GM21367 (cell line): ENCODE measurements around the gene DNAH17.

Experiments
- ATAC-seq: cut with Tn5 transposase; IDR thresholded peaks from one replicate; pipeline ENCODE4 v1.9.1; 2021; ENCODE audit not compliant: unreplicated experiment

DNAH17 gene

DNA sequence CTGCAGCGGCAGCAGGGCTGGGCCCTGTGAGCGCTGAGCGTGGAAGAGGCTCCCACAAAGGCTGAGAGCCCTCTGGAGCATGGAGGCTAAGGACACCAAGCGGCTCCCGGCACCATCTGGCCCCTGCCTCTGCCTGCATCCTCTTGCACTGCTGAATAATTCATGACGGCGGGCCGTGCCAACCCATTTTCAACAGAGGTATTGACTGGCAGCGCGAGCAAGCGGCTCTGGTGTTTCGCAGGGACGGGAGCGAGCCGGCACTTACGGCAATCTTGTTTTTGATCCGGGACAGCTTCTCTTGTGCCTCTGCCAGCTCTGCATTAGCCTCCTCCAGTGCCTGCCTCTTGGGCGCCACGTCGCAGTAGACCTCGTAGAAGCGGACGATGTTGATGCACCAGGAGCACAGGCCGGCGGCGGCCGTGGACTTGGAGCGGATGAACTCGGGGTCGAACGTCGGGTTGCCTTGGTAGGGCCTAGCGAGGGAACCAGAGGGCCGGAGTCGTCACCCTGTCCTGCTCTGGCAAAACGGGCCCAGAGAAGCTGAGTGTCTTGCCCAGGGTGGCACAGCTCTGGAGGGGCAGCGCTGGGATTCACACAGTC, 118.4 kb downstream of the DNAH17 start:
- no peak for ATAC-seq

- no peak for ATAC-seq
Measured at GRCh38 chr17:78458091-78458490, 119.1 kb downstream of the DNAH17 start.

DNA sequence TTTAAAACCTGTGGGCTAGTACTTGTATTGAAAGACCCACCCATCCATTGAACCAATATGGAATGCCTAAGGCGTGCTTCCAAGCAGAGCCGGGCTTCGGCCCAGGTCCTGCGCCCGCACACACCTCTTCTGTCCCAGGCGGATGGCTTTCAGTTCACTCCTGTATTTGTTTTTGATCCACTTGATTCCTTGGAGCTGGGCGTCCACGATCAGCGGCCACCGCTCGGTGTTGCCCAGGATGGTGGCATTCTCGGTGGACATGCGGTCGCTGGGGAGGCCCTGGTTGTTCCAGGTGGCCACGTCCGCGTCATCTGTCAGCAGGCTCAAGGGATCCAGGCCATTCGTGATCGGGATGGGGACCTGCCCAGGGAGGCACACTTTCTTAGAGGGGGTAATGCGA, 122.8 kb downstream of the DNAH17 start:
- no peak for ATAC-seq

DNA sequence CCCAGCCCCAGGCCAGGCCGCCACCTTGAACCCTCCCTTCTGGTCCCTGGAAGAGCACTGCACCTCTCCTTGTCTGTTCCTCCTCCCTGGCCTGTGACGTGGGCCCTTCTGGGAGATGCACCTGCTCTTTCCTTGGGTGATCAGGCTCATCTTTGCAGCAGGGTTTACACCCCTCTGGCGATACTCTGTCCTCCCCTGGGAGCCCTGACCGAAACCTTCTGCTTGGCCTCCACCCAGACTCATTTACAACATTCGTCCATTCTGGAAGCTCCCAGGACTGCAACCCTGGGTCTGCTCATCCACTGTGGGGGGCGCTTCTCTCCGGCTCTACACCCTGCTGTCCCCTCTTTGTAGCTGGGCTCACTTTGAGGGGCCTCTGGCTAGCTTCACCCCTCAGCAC, 125.4 kb downstream of the DNAH17 start:
- ATAC-seq: no peak

DNA sequence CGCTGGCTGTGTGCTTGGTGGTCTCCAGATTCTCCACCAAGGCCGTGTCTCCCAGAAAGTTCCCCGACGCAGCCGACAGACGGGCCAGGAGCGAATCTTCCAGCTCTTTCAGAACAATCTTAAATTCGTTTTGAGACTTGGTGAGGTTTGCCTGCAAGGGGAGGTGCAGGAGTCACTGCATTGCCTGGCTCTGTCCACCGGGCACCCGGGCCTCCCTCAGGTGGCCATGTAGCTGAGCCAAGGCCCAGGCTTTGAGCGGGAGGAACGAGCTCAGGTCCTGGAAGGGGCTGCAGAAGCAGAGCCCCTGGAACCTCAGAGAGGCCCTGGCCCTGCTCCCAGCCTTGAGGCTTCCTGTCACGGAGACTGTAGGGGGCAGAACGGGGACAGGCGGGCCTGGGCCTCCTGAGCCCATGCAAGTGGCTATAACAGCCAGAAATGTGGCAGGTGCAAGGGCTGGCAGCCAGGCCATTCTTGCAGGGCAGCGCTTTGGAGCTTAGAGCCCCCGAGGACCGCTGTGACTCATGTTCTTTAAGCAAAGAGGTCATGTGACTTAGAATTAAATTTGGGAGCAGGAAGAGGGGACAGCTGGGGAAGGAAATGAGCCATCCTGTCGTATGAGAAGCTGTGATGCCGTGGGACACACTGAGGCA, 126.4 kb downstream of the DNAH17 start:
- no peak for ATAC-seq

DNA sequence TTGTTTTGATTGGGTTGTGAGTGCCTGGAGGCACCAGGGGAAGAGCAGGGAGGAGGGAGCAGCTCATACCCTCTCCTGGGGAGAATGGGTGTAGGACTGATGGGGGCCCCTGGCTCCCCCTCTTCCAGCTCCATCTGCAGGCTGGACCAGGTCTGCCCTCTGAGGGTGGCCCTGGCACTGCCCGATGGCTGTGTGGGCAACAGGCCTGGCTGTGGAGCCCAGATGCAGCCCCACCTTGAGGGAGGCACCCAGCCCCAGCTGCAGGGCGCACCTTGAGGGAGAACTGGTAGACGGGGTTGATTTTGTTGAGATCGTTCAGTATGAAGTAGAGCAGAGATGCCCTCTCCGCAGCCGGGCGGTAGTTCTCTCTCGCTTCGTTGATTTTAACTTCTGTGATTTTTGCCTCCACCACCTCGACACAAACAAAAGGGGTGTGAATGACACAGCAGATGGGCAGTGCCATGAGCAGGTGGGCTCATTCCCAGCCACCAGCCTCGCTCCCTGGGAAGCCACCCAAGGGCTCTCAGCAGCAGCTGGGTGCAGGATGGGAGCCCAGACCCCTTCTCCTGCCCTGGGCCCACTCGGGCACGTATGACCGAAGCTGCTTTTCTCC, 127.1 kb downstream of the DNAH17 start:
- no peak for ATAC-seq

GRCh38 chr17:78448356-78448993, 128.7 kb downstream of the DNAH17 start:
- ATAC-seq: no peak

- ATAC-seq: no peak
Measured at GRCh38 chr17:78446833-78447232, 130.4 kb downstream of the DNAH17 start.

DNA sequence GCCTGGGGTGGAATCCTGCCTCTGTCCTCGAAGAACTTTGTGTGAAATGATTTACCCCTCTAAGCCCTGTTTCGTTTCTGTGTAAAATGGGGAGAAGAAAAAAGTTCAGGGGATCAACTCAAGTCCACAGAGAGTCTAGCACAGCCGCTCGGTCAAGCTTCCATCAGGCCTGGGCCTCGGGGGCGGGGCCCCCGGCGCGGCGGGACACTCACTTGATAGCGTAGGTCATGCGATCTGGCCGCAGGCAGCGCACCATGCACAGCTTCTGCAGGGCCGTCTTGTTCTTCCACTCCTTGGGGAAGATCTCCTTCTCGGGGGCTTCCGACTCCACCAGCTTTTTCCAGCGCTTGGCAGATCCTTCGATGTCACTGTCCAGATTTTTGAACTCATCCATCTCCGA, 132.8 kb downstream of the DNAH17 start:
- ATAC-seq: no peak

- ATAC-seq: no peak
Measured at GRCh38 chr17:78442648-78443218, 134.5 kb downstream of the DNAH17 start.

GRCh38 chr17:78441271-78441971, 135.8 kb downstream of the DNAH17 start:
- ATAC-seq: no peak

GRCh38 chr17:78438694-78439325, 138.4 kb downstream of the DNAH17 start:
- ATAC-seq: no peak

DNA sequence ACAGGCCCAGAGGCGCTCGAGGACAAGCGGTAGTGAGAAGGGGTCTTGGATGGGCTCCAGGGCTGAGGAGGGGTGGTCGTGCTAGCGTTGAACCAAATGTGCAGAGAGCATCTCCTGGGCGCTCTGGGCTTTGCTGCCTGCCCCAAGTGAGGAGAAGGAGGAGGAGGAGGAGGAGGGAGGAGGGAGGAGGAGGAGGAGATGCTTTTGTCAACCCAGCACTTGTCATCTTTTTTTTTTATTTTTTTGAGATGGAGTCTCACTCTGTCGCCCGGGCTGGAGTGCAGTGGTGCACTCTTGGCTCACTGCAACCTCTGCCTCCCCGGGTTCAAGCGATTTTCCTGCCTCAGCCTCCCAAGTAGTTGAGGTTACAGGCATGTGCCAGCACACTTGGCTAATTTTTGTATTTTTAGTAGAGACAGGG, 138.9 kb downstream of the DNAH17 start:
- ATAC-seq: no peak

DNA sequence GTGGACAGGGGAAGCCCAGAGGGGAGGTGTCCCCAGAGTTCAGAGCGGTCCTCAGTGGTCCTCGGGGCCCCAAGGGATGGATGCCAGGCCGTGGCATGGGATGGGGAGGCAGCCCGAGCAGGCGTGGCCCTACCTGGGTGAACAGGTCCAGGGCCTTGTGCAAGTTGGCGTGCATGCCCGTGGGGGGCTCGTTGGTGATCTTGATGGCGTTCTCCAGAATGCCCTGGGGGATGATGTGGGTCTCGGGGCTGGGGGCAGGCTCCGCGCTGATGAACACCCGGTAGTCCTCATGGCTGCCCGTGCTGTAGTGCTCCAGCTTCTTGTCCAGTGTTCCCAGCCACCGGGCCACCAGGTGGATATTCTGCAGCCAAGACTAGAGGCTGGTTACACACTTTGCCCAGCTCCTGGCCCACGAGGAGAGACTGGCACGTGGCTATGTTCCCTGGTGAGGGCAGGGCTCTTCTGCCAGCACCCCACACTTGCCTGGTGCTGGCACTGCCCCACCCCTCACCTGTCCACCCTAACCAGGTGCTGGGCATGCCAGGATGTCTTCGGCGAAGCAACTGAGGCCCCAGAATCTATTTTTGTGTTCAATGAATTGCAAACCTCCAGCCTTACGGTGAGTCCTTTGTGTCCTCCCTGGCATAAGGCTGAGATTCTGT, 139.6 kb downstream of the DNAH17 start:
- ATAC-seq: no peak

DNA sequence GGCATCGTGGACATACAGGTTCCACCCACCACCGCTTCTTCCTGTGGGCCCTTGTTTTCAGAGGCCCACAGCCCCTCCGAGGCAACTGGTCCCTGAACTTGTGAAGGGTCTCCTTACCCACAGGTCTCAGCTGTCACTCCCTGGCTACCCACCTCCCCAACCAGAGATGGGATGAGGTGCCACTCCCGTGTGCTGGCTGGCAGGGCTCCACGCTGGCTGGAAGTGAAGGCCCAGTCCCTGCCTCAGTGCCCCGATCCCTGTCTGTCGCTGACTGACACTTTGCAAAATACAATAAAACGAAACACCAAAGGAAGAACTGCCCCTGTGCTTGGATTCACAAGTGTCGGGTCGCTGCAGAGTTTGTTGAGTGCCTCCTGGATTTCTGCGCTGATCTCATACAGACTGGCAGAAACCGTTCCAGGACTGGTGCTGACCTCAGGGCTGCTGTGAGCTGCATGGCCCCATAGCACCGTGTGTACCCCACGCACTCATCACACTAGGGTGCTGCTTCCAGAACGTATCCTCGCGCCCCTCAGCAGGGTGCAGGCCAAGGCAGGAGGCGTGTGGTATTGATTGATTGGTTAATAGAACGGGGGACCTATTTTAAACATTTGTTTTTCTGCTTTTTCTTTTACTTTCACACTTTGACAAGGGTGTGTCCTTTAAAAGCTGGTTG, 141.7 kb downstream of the DNAH17 start:
- ATAC-seq: no peak

DNA sequence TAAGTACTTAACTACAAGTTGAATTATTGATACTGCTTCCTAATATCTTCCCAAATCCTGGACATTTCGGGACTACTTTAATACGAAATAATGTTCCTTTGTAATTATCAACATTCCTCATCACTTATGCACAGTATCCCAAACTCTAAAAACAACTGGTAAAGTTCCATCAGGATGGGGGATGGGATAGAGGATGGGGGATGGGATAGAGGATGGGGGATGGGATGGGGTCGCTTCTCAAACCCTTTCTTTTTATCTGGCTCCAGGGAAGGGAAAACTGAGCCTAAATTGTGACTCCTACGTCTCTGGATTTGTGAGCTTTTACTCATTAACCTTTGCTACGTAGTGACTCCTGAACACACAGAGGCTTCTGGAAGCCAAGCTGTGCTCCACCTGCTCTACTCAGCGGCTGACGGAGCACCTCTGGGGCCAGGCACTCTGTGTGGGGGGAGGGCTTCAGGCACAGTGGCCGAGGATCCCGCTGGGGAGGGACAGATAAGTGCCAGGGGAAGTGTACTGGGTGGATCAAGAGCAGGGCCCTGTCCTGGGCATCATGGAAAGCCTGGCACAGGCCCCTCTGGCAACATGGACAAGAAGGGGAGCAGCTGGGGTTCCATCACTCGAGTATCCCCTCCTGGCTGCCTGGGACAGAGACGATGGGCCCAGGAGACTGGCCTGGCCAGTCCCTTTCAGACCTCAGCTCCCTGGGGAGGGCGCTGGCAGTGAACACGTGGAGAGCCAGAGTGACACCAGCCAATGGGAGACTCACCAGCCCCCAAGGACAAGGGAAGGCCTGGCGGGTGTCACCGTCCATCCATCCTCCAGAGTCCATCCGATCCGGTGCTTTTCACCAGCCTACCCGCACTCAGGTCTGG, 142.5 kb downstream of the DNAH17 start:
- ATAC-seq: no peak

GRCh38 chr17:78433780-78434335, 143.3 kb downstream of the DNAH17 start:
- no peak for ATAC-seq

DNA sequence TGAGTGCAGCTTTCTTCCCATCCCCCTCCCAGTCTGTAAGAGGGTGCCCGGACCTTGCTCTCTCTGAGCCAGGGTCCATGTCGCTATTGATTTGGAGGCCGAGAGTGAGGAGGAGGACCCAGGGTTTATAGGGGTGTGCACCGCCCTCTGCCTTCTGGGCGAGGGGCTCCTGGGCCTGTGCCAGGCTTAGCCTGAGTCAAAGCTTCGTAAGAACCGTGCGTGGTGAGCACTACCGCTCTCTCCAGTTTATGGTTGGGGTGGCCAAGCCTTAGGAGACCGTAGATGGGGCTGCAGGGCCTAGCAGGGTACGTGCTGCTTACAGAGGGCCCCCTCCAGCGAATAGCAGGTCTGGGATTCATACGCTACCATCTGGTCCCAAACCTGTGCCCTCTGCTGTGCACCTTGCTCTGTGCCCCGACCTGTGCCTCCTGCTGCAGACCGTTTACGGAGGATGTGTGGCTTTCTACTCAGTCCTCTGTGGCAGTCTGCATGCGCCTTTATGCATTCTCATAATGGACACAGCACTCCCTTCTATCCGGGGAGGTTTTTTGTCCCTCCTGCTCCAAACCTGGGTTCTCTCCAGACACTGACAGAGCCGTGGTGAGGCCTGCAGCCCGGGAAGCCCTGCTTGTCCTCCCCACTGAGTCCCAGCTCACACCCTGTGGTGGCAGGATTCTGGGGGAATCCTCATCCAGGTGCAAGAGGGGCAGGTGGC, 144.0 kb downstream of the DNAH17 start:
- no peak for ATAC-seq
